PC-9 (cell line): Measurements from ENCODE around the gene SRSF6. TPM values are rescaled to one million over a fixed set of nuclear protein-coding genes. Genes with fewer than 3 reads are reported as not detected.
A peak's percentile ranks its signal among the peaks of the same experiment; 100 is the strongest.

ENCODE experiments used
- BruUV-seq: library from RNA; stranded (reverse); fragments of 400-500 nt; replicated peaks from 2 replicates; lab custom pipeline; 2021; lab: Mats Ljungman, UMichigan
- CTCF ChIA-PET: fragments of 300-600 bp; sonication (Branson Sonifier 250); formaldehyde crosslinking; loops from one replicate; lab custom pipeline; 2022; ENCODE audit warnings: antibody characterized with exemption; lab: Charles Lee
- POLR2A ChIA-PET: fragments of 300-600 bp; sonication (Branson Sonifier 250); formaldehyde crosslinking; loops from one replicate; lab custom pipeline; 2022; ENCODE audit warnings: antibody characterized with exemption; ENCODE audit not compliant: unreplicated experiment; lab: Charles Lee
- DNase-seq, 2 experiments: peaks; one replicate each; pipeline versions ENCODE4 v3.0.0 to v3.0.0-alpha.2; 2015 to 2022; ENCODE audit warnings: mixed read lengths in 1 of 2
- H2AFZ ChIP-seq: fragments of 200-600 bp; sonication (generic); 2 replicates; pipeline ENCODE4 v1.8.1; 2017; ENCODE audit warnings: antibody characterized with exemption
- H3F3A ChIP-seq: fragments of 200-600 bp; sonication (generic); 2 replicates; pipeline ENCODE4 v1.8.1; 2017; ENCODE audit warnings: antibody characterized with exemption, mild to moderate bottlenecking, low read depth; ENCODE audit not compliant: insufficient read depth
- H3K27ac ChIP-seq: fragments of 200-600 bp; sonication (generic); 2 replicates; pipeline ENCODE4 v1.6.1; 2016; ENCODE audit warnings: mixed run types
- H3K27me3 ChIP-seq: fragments of 200-600 bp; sonication (generic); 2 replicates; pipeline ENCODE4 v1.6.1; 2016; ENCODE audit warnings: low read depth, mixed run types; ENCODE audit not compliant: insufficient read depth
- H3K36me3 ChIP-seq: fragments of 200-600 bp; sonication (generic); 2 replicates; pipeline ENCODE4 v1.6.1; 2016; ENCODE audit warnings: low read depth, mixed run types
- H3K4me1 ChIP-seq: fragments of 200-600 bp; sonication (generic); replicated peaks from 2 replicates; pipeline ENCODE4 v1.6.1; 2016; ENCODE audit warnings: mixed run types; ENCODE audit not compliant: insufficient read depth
- H3K4me2 ChIP-seq: fragments of 200-600 bp; sonication (generic); 2 replicates; pipeline ENCODE4 v1.6.1; 2017; ENCODE audit warnings: mixed run types
- H3K4me3 ChIP-seq: fragments of 200-600 bp; sonication (generic); 2 replicates; pipeline ENCODE4 v1.6.1; 2016; ENCODE audit warnings: mixed run types
- H3K79me2 ChIP-seq: fragments of 200-600 bp; sonication (generic); 2 replicates; pipeline ENCODE4 v1.6.1; 2017; ENCODE audit warnings: low read depth, mixed run types
- H3K9me2 ChIP-seq: fragments of 200-600 bp; sonication (generic); 2 replicates; pipeline ENCODE4 v1.8.1; 2017; ENCODE audit warnings: mild to moderate bottlenecking; ENCODE audit not compliant: insufficient read depth
- H3K9me3 ChIP-seq: fragments of 200-600 bp; sonication (generic); 2 replicates; pipeline ENCODE4 v1.8.1; 2016; ENCODE audit warnings: low read depth; ENCODE audit not compliant: insufficient read depth
- H4K20me1 ChIP-seq: fragments of 200-600 bp; sonication (generic); 2 replicates; pipeline ENCODE4 v1.8.1; 2017; ENCODE audit not compliant: insufficient read depth
- CTCF ChIP-seq: fragments of 200-600 bp; sonication (generic); conservative IDR thresholded peaks from 2 replicates; pipeline ENCODE4 v1.6.1; 2017; ENCODE audit warnings: mixed run types, antibody characterized with exemption, mild to moderate bottlenecking, moderate library complexity
- EZH2 ChIP-seq: fragments of 200-600 bp; sonication (generic); IDR thresholded peaks from 2 replicates; pipeline ENCODE4 v1.8.0; 2017; ENCODE audit warnings: antibody characterized with exemption, low read depth
- intact Hi-C: fragments of 100-400 bp; cut with micrococcal nuclease; formaldehyde crosslinking; loops from one replicate; pipeline ENCODE4 v1.10.0; 2022; ENCODE audit not compliant: unreplicated experiment
- total RNA-seq: library from RNA; stranded (reverse); gene quantifications from 2 replicates; pipeline ENCODE4 v1.2.3, GENCODE V29; 2021

The SRSF6 gene
- total RNA-seq, 1 experiment from 2014 or later, result 136 TPM

- no peak overlapping the region for H3K27ac ChIP-seq
- H2AFZ ChIP-seq, result no peak overlapping the region
- ChIA-PET POLR2A (interaction anchor here (0.6 to 0.7 kb wide), 2 partner anchors 15 to 1428 kb away, joined by 3 to 23 read pairs; no protein-coding TSS in a partner anchor), CTCF (no interaction called here)
- H3K4me1 ChIP-seq, result peaks cover 14% of the 10 kb centered on the region
- no peaks in the 10 kb centered on the region for H3K27me3 ChIP-seq
- H3K9me2 ChIP-seq, result no peaks in the 10 kb centered on the region
- H4K20me1 ChIP-seq, result peaks cover 68% of the 10 kb centered on the region
- no peak overlapping the region for H3K4me2 ChIP-seq
- peaks cover 69% of the 10 kb centered on the region for H3F3A ChIP-seq
- no peaks in the 10 kb centered on the region for H3K9me3 ChIP-seq
- H3K4me3 ChIP-seq, result no peak overlapping the region
- peaks cover 52% of the 10 kb centered on the region for H3K79me2 ChIP-seq
- no peak for DNase-seq
- H3K36me3 ChIP-seq, result peaks cover 62% of the 10 kb centered on the region
- TF ChIP-seq EZH2, result no peak
- TF ChIP-seq CTCF, result no peak
- BruUV-seq, result no TSS peak
- intact Hi-C loops, result no loop called here
Measured at GRCh38 chr20:43460830-43461200, 3.1 kb downstream of the SRSF6 start.

- Histone ChIP-seq H3K27me3 (no peaks in the 10 kb centered on the region), H3K36me3 (peaks cover 66% of the 10 kb centered on the region), H3K9me3 (no peaks in the 10 kb centered on the region), H3K27ac (peak overlapping the region; percentile 8; the same call in 1 of the 2 replicates), H3K4me2 (no peak overlapping the region), H2AFZ (no peak overlapping the region), H3F3A (peaks cover 77% of the 10 kb centered on the region), H3K9me2 (no peaks in the 10 kb centered on the region), H4K20me1 (peaks cover 70% of the 10 kb centered on the region), H3K4me1 (peaks cover 10% of the 10 kb centered on the region), H3K4me3 (no peak overlapping the region), H3K79me2 (peaks cover 52% of the 10 kb centered on the region)
- intact Hi-C loops, result no loop called here
- TF ChIP-seq CTCF, result no peak
- TF ChIP-seq EZH2, result no peak
- CTCF ChIA-PET, result no interaction called here
- POLR2A ChIA-PET, result no interaction called here
- DNase-seq, result no peak
- BruUV-seq, result no TSS peak
Measured at GRCh38 chr20:43461894-43462659, 4.4 kb downstream of the SRSF6 start.

- H3K36me3 ChIP-seq, result peaks cover 66% of the 10 kb centered on the region
- H3F3A ChIP-seq, result peaks cover 77% of the 10 kb centered on the region
- no peak overlapping the region for H3K27ac ChIP-seq
- H3K79me2 ChIP-seq, result peaks cover 51% of the 10 kb centered on the region
- H3K27me3 ChIP-seq, result no peaks in the 10 kb centered on the region
- TF ChIP-seq EZH2 (no peak), CTCF (no peak)
- DNase-seq, result no peak
- H3K9me3 ChIP-seq, result no peaks in the 10 kb centered on the region
- H3K4me2 ChIP-seq, result no peak overlapping the region
- ChIA-PET CTCF (no interaction called here), POLR2A (no interaction called here)
- intact Hi-C loops, result no loop called here
- no TSS peak for BruUV-seq
- H3K4me1 ChIP-seq, result peaks cover 10% of the 10 kb centered on the region
- no peak overlapping the region for H2AFZ ChIP-seq
- peaks cover 75% of the 10 kb centered on the region for H4K20me1 ChIP-seq
- no peaks in the 10 kb centered on the region for H3K9me2 ChIP-seq
- no peak overlapping the region for H3K4me3 ChIP-seq
Measured at GRCh38 chr20:43462660-43463526, 5.2 kb downstream of the SRSF6 start.
